ENCODE results near the gene ZNF579.
"Not testable (repeated sequence)": the region's sequence is repeated elsewhere in the genome, so short reads cannot be mapped to it uniquely, and the experiment has no call there.

Gene ZNF579

DNA sequence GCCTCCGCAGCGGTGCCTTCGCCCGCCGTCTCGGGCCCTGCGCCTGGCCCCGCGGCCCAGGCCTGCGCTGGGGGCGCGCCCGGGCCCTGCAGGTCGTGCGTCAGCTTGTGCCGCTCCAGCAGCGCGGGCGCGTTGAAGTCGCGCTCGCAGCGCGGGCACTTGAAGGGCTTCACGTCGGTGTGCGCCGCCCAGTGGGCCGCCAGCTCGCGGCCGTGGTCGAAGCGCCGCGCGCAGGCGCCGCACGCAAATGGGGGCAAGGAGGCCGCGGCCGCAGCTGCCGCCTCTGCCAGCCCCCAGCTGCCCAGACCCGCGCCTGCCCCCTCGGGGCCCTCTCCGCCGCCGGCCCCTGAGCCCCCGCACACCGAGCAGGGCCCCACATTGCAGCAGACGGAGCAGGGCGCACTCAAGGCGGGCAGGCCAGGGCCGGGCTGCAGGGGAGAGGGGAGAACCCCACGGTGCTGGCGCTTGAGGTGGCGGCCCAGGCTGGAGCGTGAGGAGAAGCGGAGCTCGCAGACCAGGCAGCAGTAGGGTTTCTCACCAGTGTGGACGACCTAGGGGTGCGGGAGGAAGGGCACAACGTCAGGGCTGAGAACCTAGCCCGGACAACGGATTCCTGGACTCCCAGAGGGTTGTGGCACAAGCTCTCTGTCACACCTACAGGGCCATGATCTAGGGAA lies 12.6 kb upstream of the ZNF579 start:
- no peak for DNase-seq (ENCODE audit: low read depth)

DNA sequence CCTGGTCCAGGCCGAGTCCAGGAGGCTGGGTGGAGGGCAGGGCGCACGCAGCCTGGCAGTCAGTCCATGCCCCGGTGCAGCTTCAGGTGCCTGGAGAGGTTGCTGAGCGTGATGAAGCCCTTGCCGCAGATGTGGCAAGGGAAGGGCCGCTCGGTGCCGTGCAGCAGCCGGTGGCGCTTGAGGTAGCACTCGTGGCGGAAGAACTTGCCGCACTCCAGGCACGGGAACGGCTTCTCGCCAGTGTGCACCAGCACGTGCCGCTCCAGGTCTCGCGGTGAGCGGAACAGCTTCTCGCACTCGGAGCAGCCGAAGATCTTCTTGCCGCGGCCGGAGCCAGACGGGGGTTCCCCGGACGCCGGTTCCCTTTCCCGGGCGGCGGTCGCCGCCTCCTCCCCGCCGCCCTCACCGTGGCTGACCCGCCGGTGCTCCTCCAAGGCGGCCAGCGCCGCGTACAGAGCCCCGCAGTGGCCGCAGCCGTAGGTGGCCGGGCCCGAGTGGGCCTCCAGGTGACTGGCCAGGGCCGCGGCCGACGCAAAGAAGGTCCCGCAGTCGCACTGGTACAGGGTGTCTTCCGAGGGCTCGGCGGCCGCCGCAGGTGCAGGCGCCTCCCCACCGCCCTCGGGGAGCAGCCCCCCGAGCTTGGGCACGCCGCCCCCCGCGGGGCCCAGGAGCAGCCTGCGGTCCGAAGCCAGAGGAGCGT lies 11.9 kb upstream of the ZNF579 start:
- no peak for DNase-seq (ENCODE audit: low read depth)

DNA sequence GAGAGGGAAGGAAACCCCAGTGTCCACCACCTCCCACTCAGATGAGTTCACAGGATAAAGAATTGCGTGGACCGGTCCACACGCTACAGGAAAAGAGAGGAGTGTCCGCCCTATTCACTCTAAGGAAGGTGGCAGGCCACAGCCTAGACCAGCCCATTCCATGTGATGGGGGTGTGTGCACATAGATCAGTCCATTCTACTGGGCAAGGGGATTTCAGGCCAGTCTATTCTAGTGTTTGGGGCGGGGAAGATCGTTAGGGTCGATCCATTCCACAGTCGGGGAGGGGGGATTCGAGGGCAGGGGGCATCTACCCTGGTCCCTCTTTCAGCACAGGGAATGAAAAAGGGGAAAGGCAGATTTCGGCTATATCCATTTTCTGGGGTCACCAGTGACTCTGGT lies 10.9 kb upstream of the ZNF579 start:
- no peak for DNase-seq (ENCODE audit: low read depth)

DNA sequence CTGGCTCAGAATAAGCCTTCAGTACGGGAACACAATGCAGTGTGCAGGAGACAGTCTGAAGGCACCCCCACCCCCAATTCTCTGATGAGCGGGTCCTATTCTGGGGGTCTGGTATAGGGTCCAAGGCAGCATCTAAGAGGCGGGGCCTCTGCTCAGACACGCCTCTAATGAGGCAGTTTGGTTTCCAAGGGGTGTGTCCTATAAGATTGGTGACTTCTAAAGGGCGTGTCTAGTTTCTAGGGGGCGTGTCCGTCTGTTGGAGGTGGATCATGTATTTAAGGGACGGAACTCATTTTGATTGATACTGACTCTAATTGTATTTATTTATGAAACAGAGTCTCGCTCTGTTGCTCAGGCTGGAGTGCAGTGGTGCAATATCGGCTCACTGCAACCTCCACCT lies 10.0 kb upstream of the ZNF579 start:
- no peak for DNase-seq (ENCODE audit: low read depth)

DNA sequence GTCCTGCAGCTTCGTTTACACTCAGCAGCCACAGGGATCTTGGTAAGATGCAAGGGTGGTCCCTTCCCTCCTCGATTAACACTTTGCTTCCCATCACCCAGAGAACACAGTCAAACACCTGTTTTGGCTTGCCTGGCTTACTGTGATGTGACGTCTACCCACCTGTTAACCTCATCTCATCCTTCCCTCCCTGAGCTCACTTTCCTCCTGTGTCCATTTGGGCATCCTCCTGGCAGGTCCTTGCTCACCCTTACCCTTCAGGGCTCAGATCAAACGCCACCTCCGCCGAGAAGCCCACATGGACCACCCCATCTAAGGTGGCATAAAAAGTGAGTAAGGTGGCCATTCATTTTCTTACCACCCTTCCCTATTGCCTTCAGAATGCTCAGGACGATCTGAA lies 9.5 kb upstream of the ZNF579 start:
- no peak for DNase-seq (ENCODE audit: low read depth)

DNA sequence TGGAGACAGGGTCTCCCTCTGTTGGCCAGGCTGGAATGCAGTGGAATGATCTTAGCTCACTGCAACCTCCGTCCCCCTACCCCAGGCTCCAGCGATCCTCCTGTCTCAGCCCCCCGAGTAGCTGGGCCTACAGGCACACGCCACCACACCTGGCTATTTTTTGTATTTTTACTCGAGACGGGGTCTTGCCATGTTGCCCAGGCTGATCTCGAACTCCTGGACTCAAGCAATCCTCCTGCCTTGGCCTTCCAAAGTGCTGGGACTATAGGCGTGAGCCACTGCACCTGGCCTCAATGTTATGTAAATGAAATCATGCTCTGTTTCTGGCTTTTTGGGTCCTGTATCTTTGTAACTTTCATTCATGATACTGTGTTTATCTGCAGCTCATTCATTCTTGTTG lies 8.1 kb upstream of the ZNF579 start:
- DNase-seq (ENCODE audit: low read depth): no peak

DNA sequence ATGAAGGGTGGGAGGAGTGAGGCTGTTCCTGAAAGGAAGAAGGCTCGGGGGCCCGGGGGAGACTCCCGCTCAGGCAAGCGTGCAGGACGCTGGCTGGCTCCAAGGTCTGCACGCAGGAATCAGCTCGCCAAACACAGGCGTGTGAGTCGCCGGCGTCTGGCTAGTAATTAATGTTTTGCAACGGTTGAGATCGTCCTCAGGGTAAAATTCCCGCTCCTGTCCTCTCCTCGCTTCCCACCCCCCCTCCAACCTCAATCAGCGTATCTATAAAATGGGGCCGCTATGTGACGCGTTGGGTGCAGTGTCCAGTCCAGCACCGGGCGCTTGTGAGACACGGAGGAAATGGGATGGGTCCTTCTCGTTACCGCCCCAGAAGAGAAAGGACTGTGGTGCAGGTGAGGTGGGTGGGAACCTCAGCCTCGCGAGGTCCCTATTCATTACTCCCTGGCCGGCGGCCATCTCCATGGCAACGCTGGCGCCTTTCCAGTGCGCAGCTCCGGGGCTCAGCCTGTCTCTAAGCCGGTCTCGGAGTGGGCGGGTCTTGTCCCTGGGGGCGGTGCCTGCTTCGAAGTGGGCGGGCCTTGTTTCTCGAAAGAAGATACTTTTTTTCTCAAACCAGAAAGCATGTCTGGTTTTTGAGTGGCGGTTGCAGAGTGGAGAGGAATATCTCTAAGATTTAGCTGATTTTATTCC lies 6.5 kb upstream of the ZNF579 start:
- DNase-seq (ENCODE audit: low read depth): peak; percentile 84

DNA sequence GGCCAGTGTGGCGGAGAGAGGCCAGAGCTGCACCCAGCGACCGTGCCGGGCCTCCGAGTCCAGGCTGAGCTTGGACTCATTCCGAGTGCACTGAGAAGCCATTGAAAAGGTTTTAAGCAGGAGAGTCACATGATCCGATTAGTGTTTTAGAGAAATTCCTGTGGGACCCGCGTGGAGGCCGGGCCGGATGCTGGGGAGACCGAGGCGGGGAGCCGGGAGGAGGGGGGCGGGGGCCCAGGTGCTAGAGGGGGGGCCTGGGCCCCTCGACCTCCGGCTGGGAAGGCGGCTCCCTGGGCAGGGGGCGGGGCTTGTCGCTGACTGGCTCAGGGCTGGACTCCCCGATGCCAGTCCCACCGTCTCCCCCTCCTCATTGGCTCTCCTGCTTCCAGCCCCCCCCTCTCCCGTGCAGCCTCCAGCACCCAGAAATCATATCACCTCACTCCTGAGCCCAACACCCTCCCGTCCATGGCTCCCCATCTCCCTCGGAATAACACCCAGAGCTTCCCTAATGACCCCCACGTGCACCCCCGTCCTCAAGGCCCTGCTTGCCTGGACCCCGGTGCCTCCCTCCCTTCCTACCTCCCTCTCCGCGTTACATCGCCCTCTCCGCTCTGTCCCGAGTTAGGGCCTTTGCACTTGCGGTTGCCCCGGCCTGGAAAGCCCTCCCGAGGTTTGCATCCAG lies 5.2 kb upstream of the ZNF579 start:
- peak; percentile 30 for DNase-seq (ENCODE audit: low read depth)

DNA sequence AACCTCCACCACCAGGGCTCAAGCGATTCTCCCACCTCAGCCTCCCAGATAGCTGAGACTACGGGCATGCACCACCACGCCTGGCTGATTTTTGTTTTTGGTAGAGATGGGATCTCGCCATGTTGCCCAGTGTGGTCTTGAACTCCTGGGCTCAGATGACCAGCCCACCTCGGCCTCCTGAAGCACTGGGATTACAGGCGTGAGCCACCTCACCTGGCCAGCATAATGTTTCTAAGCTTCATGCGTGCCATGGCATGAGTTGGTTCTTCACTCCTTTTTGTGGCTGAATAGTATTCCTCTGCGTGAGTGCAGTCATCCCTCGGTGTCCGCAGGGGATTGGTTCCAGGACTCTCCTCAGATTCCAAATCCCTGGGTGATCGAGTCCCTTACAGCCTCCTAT lies 4.2 kb upstream of the ZNF579 start:
- DNase-seq (ENCODE audit: low read depth): no peak

DNA sequence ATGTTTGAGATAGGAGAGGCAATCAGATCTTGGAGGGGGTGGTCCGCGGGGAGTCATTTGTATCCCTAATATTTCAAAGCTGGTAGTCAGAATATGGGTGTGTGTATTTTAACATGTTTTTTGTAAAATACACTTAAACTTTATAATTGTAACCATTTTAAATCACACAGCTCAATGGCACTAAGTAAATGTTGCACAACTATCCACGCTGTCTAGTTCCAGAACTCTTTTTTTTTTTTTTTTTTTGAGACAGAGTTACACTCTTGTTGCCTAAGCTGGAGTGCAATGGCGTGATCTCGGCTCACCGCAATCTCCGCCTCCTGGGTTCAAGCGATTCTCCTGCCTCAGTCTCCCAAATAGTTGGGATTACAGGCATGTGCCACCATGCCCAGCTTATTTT lies 3.2 kb upstream of the ZNF579 start:
- DNase-seq (ENCODE audit: low read depth): not testable (repeated sequence)

DNA sequence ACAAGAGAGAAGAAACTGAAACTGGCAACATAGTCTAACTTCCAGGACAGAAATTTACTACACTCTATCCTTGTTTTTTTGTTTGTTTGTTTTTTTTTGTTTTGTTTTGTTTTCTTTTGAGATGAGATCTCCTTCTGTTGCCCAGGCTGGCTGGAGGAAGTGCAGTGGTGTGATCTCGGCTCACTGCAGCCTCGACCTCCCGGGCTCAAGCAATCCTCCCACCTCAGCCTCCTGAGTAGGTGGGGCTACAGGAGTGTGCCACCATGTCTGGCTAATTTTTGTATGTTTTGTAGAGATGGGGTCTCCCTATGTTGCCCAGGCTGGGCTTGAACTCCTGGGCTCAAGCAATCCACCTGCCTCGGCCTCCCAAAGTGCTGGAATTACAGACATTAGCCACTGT lies 1.6 kb upstream of the ZNF579 start:
- not testable (repeated sequence) for DNase-seq (ENCODE audit: low read depth)

DNA sequence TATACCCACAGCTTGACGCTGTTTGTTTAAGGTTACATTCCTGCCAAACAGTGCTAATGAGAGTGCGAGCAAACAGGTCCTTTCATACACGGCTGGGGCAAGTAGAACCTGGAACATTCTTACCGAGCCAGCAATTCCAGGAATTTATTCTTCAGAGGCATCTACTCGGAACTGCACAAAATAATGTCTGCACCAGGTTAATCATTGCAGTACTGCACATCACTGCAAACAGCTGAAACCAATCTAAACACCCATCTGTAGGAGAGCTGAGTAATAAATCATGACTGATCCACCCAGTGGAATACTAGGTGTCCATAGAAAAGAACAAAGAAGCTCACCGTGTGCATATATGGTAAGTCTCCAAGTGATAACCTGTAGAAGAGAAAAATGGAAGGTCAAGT lies 1.2 kb upstream of the ZNF579 start:
- DNase-seq (ENCODE audit: low read depth): no peak

DNA sequence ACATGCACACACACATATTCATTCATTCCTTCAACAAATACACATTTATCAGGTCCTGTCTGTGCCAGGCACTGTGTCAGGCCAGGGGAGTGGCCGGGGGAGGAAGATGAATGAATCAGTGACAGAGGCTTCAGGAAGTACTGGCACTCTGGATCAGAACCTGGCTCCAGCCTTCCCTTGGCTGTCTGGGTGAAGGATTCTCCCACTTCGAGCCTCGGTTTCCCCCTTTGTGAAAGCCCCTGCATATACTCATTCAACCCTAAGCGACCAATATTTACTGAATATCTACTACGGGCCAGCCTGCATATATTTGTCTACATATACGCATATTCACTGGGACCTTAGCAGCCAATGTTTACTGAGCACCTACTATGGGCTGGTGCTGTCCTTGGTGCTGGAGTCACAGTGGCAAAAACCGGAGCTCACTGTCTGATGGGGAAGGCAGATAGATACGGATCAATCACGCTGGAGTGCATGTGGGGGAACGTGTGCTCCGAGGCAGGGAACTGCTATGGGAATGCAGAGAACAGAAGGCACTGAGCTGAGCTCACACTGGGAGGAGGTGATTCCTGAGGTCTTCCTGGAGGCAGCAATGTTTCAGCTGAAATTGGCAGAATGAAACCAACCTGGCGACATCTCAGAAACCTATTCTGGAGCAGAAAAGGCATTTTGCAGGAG lies 636 bp upstream of the ZNF579 start:
- no peak for DNase-seq (ENCODE audit: low read depth)

DNA sequence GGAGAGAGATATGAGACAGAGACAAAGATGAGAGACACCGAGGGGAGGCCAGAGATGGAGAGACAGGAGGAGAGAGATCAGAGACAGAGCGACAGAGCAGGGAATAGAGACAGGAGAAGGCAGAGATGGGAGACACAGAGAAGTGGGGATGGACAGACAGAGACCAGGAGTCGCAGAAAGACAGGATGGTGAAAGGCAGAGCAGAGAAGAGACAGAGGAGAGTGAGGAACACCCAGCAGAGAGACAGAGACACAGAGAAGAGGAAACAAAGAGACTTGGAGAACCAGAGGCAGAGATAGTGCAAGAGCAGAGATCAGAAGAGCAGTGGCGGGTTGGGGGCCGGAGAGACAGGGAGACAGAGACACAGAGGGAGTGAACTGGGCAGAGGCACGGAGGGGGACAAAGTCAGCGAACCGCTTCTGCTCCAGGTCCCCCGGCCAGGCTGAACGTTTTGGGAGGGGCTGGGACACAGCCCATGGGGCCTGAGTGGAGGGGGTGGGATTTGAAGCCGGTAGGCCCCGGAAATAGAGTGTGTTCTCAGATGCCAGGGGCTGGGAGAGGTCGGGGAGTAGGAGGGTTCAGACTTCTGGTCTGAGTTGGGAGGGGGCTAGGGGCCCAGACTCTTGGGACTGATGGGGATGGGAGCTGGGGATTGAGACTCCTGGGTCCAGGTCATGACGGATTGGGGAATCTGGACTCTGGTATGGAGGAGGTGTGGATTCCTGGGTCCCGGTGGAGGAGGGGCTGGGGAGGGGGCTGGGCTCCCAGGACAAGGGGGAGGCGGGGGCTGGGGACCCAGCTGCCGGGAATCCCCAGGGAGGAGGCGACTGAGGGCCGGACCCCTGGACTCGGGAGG lies 654 bp downstream of the ZNF579 start:
- no peak for DNase-seq (ENCODE audit: low read depth)

DNA sequence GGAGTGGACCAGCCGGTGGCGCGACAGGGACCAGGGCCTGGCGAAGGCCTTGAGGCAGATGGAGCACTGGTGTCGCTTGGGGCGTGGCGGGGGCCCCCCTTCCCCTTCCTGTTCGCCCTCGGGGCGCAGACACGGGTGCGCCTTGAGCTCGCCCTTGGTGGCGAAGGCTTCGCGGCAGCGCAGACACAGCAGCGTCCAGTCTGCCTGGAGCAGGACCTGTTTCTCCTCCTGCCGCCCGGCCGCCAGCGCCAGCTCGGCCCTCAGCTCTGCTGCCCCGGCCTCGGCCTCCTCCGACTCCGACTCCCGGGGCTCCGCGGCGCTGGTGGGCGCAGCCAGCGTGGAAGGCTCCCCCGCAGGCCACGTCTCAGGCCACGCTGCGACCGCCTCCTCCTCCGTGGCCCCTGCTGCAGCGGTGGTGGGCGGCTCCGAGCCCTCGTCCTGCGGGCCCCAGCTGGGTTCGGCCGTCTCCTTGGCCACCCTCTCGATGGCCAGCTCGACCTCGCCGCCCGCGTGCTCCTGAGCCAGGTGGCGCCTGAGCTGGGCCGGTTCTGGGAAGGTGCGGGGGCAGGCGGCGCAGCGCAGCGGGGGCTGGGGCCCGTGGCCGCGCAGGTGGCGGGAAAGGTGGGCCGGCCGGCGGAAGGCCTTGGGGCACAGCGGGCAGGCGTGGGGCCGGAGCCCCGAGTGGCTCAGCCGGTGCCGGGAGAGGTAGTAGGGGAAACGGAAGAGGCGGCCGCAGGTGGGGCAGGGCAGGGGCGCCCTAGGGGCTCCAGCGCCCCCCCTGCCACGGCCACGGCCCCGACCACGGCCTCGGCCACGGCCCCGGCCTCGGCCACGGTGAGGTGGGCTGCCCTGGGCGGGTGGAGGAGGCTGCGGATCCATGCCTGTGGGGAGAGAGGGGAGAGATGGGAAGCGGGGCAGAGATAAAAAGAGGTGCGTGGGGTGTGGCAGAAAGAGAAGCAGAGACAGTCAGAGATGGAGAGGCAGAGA lies 1.6 kb downstream of the ZNF579 start:
- DNase-seq (ENCODE audit: low read depth): no peak

DNA sequence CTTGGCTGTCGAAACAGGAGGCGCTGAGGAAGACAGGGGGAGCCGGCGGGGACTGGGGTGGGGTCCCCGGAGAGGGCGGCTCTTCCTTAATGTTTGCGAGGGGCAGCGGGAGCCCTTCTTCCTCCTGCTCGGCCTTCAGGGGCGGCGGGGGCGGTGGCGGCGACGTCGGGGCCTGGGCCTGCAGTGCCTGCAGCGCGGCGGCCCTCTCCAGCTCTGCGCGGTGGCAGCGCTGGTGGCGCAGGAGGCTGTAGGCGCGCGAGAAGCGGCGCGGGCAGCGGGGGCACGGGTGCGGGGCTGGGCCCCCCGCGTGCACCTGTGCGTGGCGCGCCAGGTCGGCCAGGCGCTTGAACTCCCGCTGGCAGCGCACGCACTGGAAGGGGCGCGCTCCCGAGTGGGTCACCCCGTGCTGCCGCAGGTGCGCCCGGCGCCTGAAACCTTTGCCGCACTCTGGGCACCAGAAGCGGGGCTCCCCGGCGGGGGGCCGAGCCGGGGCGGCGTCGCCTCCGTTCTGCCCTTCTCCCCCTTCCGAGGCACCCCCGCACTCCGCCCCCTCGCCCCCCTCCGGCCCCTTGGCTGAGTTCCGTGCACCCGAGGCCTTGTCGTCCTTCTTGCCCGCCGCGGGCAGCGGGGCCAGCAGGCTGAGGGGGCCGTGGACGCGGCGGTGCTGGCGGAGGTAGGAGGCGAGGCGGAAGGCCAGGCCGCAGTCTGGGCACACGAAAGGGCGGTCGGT lies 2.5 kb downstream of the ZNF579 start:
- no peak for DNase-seq (ENCODE audit: low read depth)

DNA sequence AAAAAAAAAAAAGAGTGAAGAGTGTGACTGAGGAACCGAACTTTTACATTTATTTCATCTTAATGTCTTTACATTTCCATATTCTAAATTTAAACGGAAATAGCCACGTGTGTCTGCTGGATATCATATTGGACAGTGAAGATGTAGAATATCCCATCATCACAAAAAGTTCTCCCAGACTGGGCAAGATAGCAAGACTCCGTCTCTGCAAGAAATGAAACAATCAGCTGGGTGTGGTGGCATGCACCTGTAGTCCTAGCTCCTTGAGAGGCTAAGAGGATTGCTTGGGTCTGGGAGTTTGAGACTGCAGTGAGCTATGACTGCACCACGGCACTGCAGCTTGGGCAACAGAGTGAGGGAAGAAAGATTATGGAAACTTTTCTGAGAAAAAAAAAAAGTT lies 3.9 kb downstream of the ZNF579 start:
- DNase-seq (ENCODE audit: low read depth): no peak

DNA sequence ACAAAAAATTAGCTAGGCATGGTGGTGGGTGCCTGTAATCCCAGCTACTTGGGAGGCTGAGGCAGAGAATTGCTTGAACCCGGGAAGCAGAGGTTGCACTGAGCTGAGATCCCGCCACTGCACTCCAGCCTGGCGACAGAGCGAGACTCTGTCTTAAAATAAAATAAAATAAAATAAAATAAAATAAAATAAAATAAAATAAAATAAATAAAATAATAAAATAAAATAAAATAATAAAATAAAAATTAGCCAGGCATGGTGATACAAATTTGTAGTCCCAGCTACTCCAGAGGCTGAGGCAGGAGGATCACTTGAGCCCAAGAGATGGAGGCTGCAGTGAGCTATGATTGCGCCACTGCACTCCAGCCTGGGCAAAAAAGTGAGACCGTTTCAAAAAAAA lies 6.7 kb downstream of the ZNF579 start:
- DNase-seq (ENCODE audit: low read depth): not testable (repeated sequence)

DNA sequence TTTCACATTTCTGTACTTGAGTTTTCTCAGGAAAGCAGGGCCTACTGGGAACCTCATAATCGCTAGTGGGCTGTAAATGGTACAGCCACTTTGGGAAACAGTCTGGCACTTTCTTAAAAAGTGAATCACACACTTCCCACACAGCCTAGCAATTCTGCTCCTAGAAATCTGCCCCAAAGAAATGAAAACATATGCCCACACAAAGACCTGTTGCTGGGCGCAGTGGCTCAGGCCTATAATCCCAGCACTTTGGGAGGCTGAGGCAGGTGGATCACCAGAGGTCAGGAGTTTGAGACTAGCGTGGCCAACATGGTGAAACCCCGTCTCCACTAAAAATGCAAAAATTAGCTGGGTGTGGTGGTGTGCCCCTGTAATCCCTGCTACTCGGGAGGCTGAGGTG lies 11.2 kb downstream of the ZNF579 start:
- DNase-seq (ENCODE audit: low read depth): not testable (repeated sequence)

Measured in T-helper 22 cell (primary cell).